ENCODE data around the gene MFAP2. TPM values are rescaled to one million over a fixed set of nuclear protein-coding genes. Genes with fewer than 3 reads are reported as not detected.

MFAP2 gene
- total RNA-seq, 1 experiment from 2014 or later, result 152 TPM

DNA sequence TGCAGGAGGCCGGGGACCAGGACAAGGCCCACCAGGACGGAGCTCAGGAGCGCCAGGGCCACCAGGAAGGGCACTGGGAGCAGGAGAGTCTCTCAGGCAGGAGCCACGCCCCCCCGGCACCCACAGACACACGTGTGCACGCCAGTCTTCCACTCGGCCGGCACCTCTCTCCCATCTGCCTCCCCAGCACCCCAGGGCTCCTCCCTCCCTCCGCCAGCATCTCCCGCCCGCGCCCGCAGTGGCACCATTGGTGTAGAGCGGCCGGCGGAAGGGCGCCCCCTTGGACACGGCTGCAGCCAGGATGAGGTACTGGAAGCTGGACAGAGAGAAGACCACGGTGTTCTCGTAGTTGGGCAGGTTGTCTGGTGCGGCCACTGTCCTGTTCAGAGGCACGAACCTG, 6.1 kb upstream of the MFAP2 start:
- H4K5ac ChIP-seq (ENCODE audit: insufficient read length, low read depth, low read length), result no peak overlapping the region
- DNase-seq, result peak; percentile 74
- H3K27me3 Mint-ChIP-seq (ENCODE audit: low read depth), result peaks cover 3% of the 10 kb centered on the region

More for the DNA sequence above, 6.1 kb upstream of the MFAP2 start:
- no peak overlapping the region; a peak in 1 of 7 replicates for H3K27ac Mint-ChIP-seq
- H3K36me3 Mint-ChIP-seq (ENCODE audit: insufficient read depth in 1 of 3, low read depth in 3 of 3), result peaks cover 3 to 22% (median 14%) of the 10 kb centered on the region in 3 experiments; a peak in 6 of 7 replicates
- H3K14ac ChIP-seq (ENCODE audit: insufficient read depth, low read length), result no peak overlapping the region
- H2BK120ac ChIP-seq (ENCODE audit: low read depth, low read length, poor library complexity, severe bottlenecking), result no peak overlapping the region
- H2BK12ac ChIP-seq (ENCODE audit: insufficient read length, low read depth, low read length), result no peak overlapping the region
- H3K9me3 ChIP-seq (ENCODE audit: control insufficient read depth, low read depth, low read length), result no peaks in the 10 kb centered on the region
- no peak overlapping the region for H3K4me3 Mint-ChIP-seq
- no peak overlapping the region for H2BK15ac ChIP-seq (ENCODE audit: low read depth, low read length)
- no peak overlapping the region for H3K56ac ChIP-seq (ENCODE audit: insufficient read length, low read depth, low read length)
- H3K27me3 ChIP-seq (ENCODE audit: insufficient read depth, low read length), result no peaks in the 10 kb centered on the region
- no peaks in the 10 kb centered on the region for H3K79me2 ChIP-seq (ENCODE audit: insufficient read depth, low read length)
- no peak overlapping the region for H3T11ph ChIP-seq (ENCODE audit: low read length)
- no peaks in the 10 kb centered on the region for H3K23me2 ChIP-seq (ENCODE audit: insufficient read length, low read depth, low read length, poor library complexity, severe bottlenecking)
- H4K8ac ChIP-seq (replicated peaks; ENCODE audit: insufficient read length, low read depth, low read length), result no peak overlapping the region
- H3K4me1 Mint-ChIP-seq, result peaks cover 12 to 19% of the 10 kb centered on the region in 2 experiments
- H3K27ac ChIP-seq (ENCODE audit: insufficient read length, low read depth, low read length), result no peak overlapping the region
- no peak overlapping the region for H3K9ac ChIP-seq (ENCODE audit: extremely low read depth, insufficient read length, low read length)
- no CpG with 5 or more reads among the region's 23 CpGs for WGBS (ENCODE audit: extremely low coverage, insufficient read length, low lambda C conversion rate)
- H3K9me3 Mint-ChIP-seq, result no peaks in the 10 kb centered on the region
- H2AFZ ChIP-seq (ENCODE audit: low read length), result no peak overlapping the region
- H4K91ac ChIP-seq (ENCODE audit: insufficient read length, low read depth, low read length), result no peak overlapping the region
- H3K18ac ChIP-seq (ENCODE audit: insufficient read length, low read depth, low read length), result no peak overlapping the region
- no peak overlapping the region for H2AK5ac ChIP-seq (ENCODE audit: insufficient read length, low read length)
- H3K23ac ChIP-seq (ENCODE audit: insufficient read length, low read depth, low read length), result no peak overlapping the region
- TF ChIP-seq CTCF (conservative IDR thresholded peaks at IDR 0.05), result no peak
- no peaks in the 10 kb centered on the region for H3K79me1 ChIP-seq (ENCODE audit: insufficient read depth, low read depth, low read length, poor library complexity, severe bottlenecking)
- no peak overlapping the region for H2BK5ac ChIP-seq (ENCODE audit: insufficient read length, low read length)
- no peaks in the 10 kb centered on the region for H4K20me1 ChIP-seq (ENCODE audit: control insufficient read depth, insufficient read depth, insufficient read length)
- H3K4ac ChIP-seq (ENCODE audit: low read depth, low read length), result no peak overlapping the region
- H3K4me2 ChIP-seq (ENCODE audit: insufficient read depth, insufficient read length, low read length), result no peak overlapping the region
- H3K4me1 ChIP-seq (ENCODE audit: insufficient read depth, low read length), result no peaks in the 10 kb centered on the region
- H2BK20ac ChIP-seq (ENCODE audit: low read depth, low read length, poor library complexity, severe bottlenecking), result no peak overlapping the region

All from H9 (cell line).